Endothelial cell of umbilical vein (primary cell): ENCODE results near the gene JAG2. TPM values are rescaled to one million over a fixed set of nuclear protein-coding genes. Genes with fewer than 3 reads are reported as not detected.

Experiments
- BruUV-seq: library from RNA; stranded (reverse); fragments of 400-500 nt; replicated peaks from 2 replicates; lab custom pipeline; 2021; lab: Mats Ljungman, UMichigan
- CTCF ChIA-PET: fragments of 300-600, 350-600 bp; sonication (Branson Sonifier 250); formaldehyde crosslinking; loops from one replicate; lab custom pipeline; 2021; ENCODE audit warnings: antibody characterized with exemption, inconsistent platforms; lab: Charles Lee
- POLR2A ChIA-PET: fragments of 300-600, 350-600 bp; sonication (Branson Sonifier 250); formaldehyde crosslinking; loops from one replicate; lab custom pipeline; 2021; ENCODE audit warnings: antibody characterized with exemption, inconsistent platforms; lab: Charles Lee
- DNase-seq: peaks from one replicate; pipeline ENCODE4 v3.0.0-alpha.2; 2011; ENCODE audit warnings: low read depth, low spot score
- FAIRE-seq: peaks from 2 replicates; lab custom pipeline; 2011; peaks lifted over from hg19 to GRCh38; lab: Jason Lieb, UNC
- H2AFZ ChIP-seq: 2 replicates; pipeline ENCODE4 v1.6.0; 2012; ENCODE audit warnings: low read depth, low read length, control low read depth, inconsistent platforms
- H3K27ac ChIP-seq: 2 replicates; pipeline ENCODE4 v1.5.1; 2011; ENCODE audit warnings: low read depth, mild to moderate bottlenecking, control low read depth, low read length, moderate library complexity; ENCODE audit not compliant: insufficient read depth
- H3K27me3 ChIP-seq, 2 experiments: 2 replicates each; pipeline versions ENCODE4 v1.6.0 to v1.6.1; 2011; ENCODE audit warnings: low read length in 2 of 2, mixed read lengths in 1 of 2; ENCODE audit not compliant: control insufficient read depth in 2 of 2, insufficient read depth in 2 of 2
- H3K36me3 ChIP-seq, 2 experiments: 2 replicates in 1 of 2; 3 replicates in 1 of 2; pipeline ENCODE4 v1.5.1; 2011; ENCODE audit warnings: low read length in 2 of 2, mild to moderate bottlenecking in 1 of 2, moderate library complexity in 1 of 2; ENCODE audit not compliant: control insufficient read depth in 2 of 2, insufficient read depth in 2 of 2; ENCODE audit errors: extremely low read depth in 1 of 2
- H3K4me1 ChIP-seq: 3 replicates; pipeline ENCODE4 v1.5.1; 2011; ENCODE audit warnings: mild to moderate bottlenecking, low read length; ENCODE audit not compliant: control insufficient read depth, insufficient read depth; ENCODE audit errors: extremely low read depth
- H3K4me2 ChIP-seq: 2 replicates; pipeline ENCODE4 v1.6.1; 2011; ENCODE audit warnings: low read length, control low read depth, mixed read lengths; ENCODE audit not compliant: insufficient read depth
- H3K4me3 ChIP-seq, 3 experiments: fragments of 200-600 bp in 1 of 3; sonication (generic), shearing (Covaris generic) in 1 of 3; replicated peaks in 1 of 3; 2 replicates each; pipeline ENCODE4 v1.5.1; 2011 to 2016; ENCODE audit warnings: control low read depth in 3 of 3, low read length in 3 of 3, mild to moderate bottlenecking in 2 of 3, inconsistent platforms in 1 of 3, low read depth in 1 of 3, moderate library complexity in 1 of 3; ENCODE audit not compliant: insufficient read depth in 1 of 3
- H3K79me2 ChIP-seq: 2 replicates; pipeline ENCODE4 v1.6.0; 2012; ENCODE audit warnings: low read length, inconsistent platforms; ENCODE audit not compliant: control insufficient read depth, insufficient read depth
- H3K9ac ChIP-seq: replicated peaks from 2 replicates; pipeline ENCODE3; 2011; ENCODE audit warnings: low read length, control low read depth; ENCODE audit not compliant: insufficient read depth; ENCODE audit errors: extremely low read depth
- H3K9me1 ChIP-seq: replicated peaks from 3 replicates; pipeline ENCODE4 v1.6.0; 2011; ENCODE audit warnings: mild to moderate bottlenecking, low read length; ENCODE audit not compliant: control insufficient read depth, insufficient read depth; ENCODE audit errors: extremely low read depth
- H3K9me3 ChIP-seq: replicated peaks from 2 replicates; pipeline ENCODE4 v1.5.1; 2012; ENCODE audit warnings: low read length, inconsistent platforms; ENCODE audit not compliant: control insufficient read depth, insufficient read depth
- H4K20me1 ChIP-seq: replicated peaks from 2 replicates; pipeline ENCODE3; 2011; ENCODE audit warnings: mild to moderate bottlenecking, low read length; ENCODE audit not compliant: control insufficient read depth, insufficient read depth; ENCODE audit errors: extremely low read depth
- EZH2 ChIP-seq: IDR thresholded peaks from 2 replicates; pipeline ENCODE4 v1.6.1; 2012; ENCODE audit warnings: borderline replicate concordance, low read depth, mild to moderate bottlenecking, moderate library complexity, low read length, inconsistent platforms; ENCODE audit not compliant: severe bottlenecking
- FOS ChIP-seq: IDR thresholded peaks from 2 replicates; pipeline ENCODE4 v1.6.1; 2011; ENCODE audit warnings: mild to moderate bottlenecking, low read length, moderate library complexity, borderline replicate concordance; ENCODE audit not compliant: insufficient read depth
- GATA2 ChIP-seq: IDR thresholded peaks from 2 replicates; pipeline ENCODE4 v1.7.0; 2011; ENCODE audit warnings: low read depth, mild to moderate bottlenecking, moderate library complexity, mixed read lengths, low read length; ENCODE audit not compliant: insufficient read length, insufficient read depth
- JUN ChIP-seq: IDR thresholded peaks from 2 replicates; pipeline ENCODE4 v1.6.1; 2011; ENCODE audit warnings: borderline replicate concordance, low read depth; ENCODE audit not compliant: insufficient read length, insufficient read depth
- MYC ChIP-seq: IDR thresholded peaks from one replicate; pipeline ENCODE4 v1.6.1; 2011; ENCODE audit warnings: mild to moderate bottlenecking, low read depth, low read length
- POLR2A ChIP-seq: IDR thresholded peaks from 2 replicates; pipeline ENCODE4 v1.6.1; 2012; ENCODE audit warnings: low read depth, mild to moderate bottlenecking, control low read depth, low read length
- POLR2AphosphoS5 ChIP-seq: IDR thresholded peaks from 2 replicates; pipeline ENCODE4 v1.6.1; 2012; ENCODE audit warnings: low read depth, mild to moderate bottlenecking, control low read depth, low read length, moderate library complexity; ENCODE audit not compliant: insufficient read depth
- dilution Hi-C: fragments of 300-500 bp; cut with MboI; formaldehyde crosslinking; loops from one replicate; pipeline ENCODE4 v1.15.0; 2019; ENCODE audit warnings: low sequenced_read_pairs; ENCODE audit not compliant: extremely low pct_ligation_motif_present
- intact Hi-C: fragments of 100-400 bp; cut with micrococcal nuclease; formaldehyde crosslinking; loops from one replicate; pipeline ENCODE4 v1.10.0; 2022
- polyA plus RNA-seq, 4 experiments: library from polyadenylated mRNA; depleted of rRNA in 3 of 4; stranded (reverse) in 3 of 4; unstranded in 1 of 4; fragments of >200 nt; gene quantifications; 2 replicates each; pipeline versions ENCODE4 v1.2.1 to v1.2.3, GENCODE V29; 2011 to 2012; ENCODE audit warnings: missing spikeins in 1 of 4
- total RNA-seq: library from RNA; stranded (reverse); gene quantifications from 2 replicates; pipeline ENCODE4 v1.2.3, GENCODE V29; 2021
- TF ChIP-seq, protein P1 (sequence below): IDR thresholded peaks from 2 replicates; pipeline ENCODE4 v1.6.1; 2011; ENCODE audit not compliant: insufficient read depth, insufficient read length
- TF ChIP-seq, protein P2 (sequence below), 2 donors: IDR thresholded peaks; 1 replicate in 1 of 2; 2 replicates in 1 of 2; pipeline ENCODE4 v1.5.1; 2011; ENCODE audit warnings: low read length in 2 of 2, mild to moderate bottlenecking in 2 of 2, moderate library complexity in 2 of 2, control low read depth in 1 of 2, inconsistent platforms in 1 of 2, low read depth in 1 of 2; ENCODE audit not compliant: insufficient read depth in 1 of 2; ENCODE audit errors: extremely low read depth in 1 of 2

Gene JAG2
- total and polyA plus RNA-seq, 2 donors (not counting 3 experiments of a cell fraction or from before 2014, with no cell fraction given) = 105 to 128 TPM

DNA sequence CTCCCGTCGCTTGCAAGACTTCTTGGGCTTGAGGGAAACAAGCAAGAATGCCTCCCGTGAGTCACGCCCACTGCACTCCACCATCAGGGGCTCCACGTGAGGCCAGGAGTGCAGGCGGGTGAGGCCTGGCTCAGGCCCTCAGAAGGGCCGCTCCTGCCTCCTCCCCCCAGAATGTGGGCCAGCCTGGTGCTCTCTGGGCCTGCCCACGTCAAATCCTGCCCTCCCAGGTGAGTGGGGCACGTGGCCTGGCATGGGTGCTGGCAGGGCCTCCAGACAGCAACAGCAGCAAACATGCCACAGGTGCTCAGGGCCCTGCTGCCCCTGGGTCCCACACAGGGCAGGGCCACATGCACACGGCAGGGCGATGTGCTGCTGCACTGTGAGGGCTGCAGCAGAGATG is 49.2 kb upstream of the JAG2 start:
- no peak overlapping the region for H2AFZ ChIP-seq
- ChIA-PET POLR2A (no interaction called here), CTCF (no interaction called here)
- H3K9ac ChIP-seq = no peak overlapping the region
- TF ChIP-seq, protein P1, sequence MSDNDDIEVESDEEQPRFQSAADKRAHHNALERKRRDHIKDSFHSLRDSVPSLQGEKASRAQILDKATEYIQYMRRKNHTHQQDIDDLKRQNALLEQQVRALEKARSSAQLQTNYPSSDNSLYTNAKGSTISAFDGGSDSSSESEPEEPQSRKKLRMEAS = no peak
- no peak for TF ChIP-seq POLR2A
- TF ChIP-seq, protein P2, sequence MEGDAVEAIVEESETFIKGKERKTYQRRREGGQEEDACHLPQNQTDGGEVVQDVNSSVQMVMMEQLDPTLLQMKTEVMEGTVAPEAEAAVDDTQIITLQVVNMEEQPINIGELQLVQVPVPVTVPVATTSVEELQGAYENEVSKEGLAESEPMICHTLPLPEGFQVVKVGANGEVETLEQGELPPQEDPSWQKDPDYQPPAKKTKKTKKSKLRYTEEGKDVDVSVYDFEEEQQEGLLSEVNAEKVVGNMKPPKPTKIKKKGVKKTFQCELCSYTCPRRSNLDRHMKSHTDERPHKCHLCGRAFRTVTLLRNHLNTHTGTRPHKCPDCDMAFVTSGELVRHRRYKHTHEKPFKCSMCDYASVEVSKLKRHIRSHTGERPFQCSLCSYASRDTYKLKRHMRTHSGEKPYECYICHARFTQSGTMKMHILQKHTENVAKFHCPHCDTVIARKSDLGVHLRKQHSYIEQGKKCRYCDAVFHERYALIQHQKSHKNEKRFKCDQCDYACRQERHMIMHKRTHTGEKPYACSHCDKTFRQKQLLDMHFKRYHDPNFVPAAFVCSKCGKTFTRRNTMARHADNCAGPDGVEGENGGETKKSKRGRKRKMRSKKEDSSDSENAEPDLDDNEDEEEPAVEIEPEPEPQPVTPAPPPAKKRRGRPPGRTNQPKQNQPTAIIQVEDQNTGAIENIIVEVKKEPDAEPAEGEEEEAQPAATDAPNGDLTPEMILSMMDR (IDR thresholded peaks at IDR 0.05; ENCODE audit: extremely low read depth in 1 of 2, insufficient read depth in 1 of 2, low read depth in 1 of 2, low read length in 2 of 2) = no peak
- no peak for TF ChIP-seq EZH2
- no peak for TF ChIP-seq POLR2AphosphoS5
- no peak for TF ChIP-seq MYC
- TF ChIP-seq GATA2 = no peak
- no peak for TF ChIP-seq FOS
- no peak for TF ChIP-seq JUN
- no peaks in the 10 kb centered on the region for H3K9me3 ChIP-seq
- no peaks in the 10 kb centered on the region for H4K20me1 ChIP-seq
- intact Hi-C loops (no loop called here), dilution Hi-C loops (no loop called here)
- no peaks in the 10 kb centered on the region for H3K27me3 ChIP-seq
- H3K27ac ChIP-seq = no peak overlapping the region
- no peaks in the 10 kb centered on the region for H3K79me2 ChIP-seq
- peaks cover 0 to 30% of the 10 kb centered on the region in 2 experiments for H3K36me3 ChIP-seq
- no peak for DNase-seq
- FAIRE-seq = no peak
- BruUV-seq = no TSS peak
- H3K4me3 ChIP-seq = no peak overlapping the region
- H3K9me1 ChIP-seq = no peaks in the 10 kb centered on the region
- no peaks in the 10 kb centered on the region for H3K4me1 ChIP-seq
- no peak overlapping the region for H3K4me2 ChIP-seq
